Islet precursor cell (in vitro differentiated cells): ENCODE measurements around the gene ATAD3B.
"Not testable (repeated sequence)": the region's sequence is repeated elsewhere in the genome, so short reads cannot be mapped to it uniquely, and the experiment has no call there.

Source experiments
- DNase-seq: peaks from one replicate; pipeline ENCODE4 v3.0.0-alpha.2; 2018

The ATAD3B gene

GRCh38 chr1:1482856-1483255 is 11.3 kb downstream of the ATAD3B start:
- no peak for DNase-seq

- DNase-seq, result no peak
Measured at GRCh38 chr1:1483714-1484113, 12.1 kb downstream of the ATAD3B start.

GRCh38 chr1:1484976-1485750 is 13.6 kb downstream of the ATAD3B start:
- DNase-seq, result not testable (repeated sequence)

- not testable (repeated sequence) for DNase-seq
Measured at GRCh38 chr1:1485755-1486317, 14.3 kb downstream of the ATAD3B start.

DNA sequence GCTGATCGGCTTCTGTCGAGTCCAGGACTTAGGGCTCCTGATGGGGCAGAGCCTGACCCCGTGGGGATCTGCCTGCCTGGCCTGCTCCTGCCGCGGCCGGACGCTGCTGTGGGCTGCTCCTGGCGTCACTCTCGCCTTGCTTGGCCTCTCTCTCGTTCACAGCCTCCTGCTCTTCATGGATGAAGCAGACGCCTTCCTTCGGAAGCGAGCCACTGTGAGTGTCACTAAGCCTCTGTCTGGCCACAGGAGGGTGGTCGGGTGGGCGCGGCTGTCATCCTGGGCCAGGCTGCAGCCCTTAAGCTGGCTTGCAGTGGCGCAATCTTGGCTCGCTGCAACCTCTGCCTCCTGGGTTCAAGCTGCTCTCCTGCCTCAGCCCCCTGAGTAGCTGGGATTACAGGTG is 16.1 kb downstream of the ATAD3B start:
- DNase-seq, result no peak

- no peak for DNase-seq
Measured at GRCh38 chr1:1489231-1489630, 17.7 kb downstream of the ATAD3B start.

GRCh38 chr1:1489861-1490260 is 18.3 kb downstream of the ATAD3B start:
- no peak for DNase-seq

DNA sequence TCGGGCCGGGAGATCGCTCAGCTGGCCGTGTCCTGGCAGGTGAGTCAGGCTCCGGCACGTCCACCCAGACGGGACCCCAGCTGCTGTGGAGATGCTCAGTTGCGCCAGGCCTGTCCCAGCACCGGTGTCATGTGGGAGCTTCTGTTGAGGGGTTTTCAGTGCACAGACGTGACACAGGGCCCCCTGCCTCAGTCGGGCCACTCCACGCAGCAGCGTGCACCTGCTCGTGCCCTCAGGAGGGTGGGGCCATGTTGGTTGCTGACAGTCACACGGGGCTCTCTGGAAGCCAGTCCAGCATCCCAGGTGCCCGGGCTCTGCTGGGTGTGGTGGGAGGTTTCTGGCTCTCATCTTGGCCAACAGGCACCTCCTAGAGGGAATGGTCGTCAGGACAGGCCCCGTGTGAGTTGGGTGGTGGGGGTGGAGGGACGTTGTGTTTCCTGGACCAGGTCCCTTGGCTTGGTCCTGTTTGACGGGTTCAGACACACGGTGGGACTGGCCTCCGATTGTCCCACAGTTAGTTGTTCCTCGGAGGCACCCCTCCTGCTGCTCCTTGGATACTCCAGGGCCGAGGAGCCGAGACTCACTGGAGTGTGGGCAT is 19.2 kb downstream of the ATAD3B start:
- DNase-seq, result no peak

DNA sequence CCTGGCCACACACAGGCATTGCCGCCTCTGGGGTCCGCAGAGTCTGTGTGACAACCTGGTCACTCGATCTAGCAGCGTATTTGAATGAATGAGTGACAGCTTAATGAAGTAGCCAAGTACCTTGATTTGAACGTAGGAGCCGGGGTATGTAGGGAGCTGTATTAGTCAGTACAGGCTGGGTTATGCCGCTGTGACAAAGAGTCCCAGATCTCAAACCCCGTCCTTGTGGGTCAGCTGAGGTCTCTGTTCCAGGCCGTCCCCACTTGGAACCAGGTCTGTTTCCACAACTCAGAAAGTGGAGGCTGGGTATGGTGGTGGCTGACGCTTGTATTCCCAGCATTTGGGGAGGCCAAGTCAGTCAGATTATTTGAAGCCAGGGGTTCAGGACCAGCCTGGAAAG is 20.0 kb downstream of the ATAD3B start:
- no peak for DNase-seq

DNA sequence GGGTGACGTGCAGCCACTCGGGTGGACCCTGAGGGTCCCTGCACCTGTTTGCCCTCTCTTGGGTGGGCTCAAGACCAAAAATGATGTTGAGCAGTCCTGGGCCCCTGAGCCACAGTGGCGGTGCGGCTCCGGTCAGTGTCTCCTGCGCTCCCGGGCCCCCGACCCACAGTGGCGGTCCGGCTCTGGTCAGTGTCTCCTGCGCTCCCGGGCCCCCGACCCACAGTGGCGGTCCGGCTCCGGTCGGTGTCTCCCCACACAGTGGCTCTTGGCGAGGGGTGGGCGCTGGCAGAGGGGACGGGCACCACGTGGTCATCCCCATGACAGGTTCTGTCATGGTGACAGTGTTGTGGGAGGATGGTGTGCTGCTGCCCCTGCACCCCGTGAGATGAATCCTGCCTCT is 22.7 kb downstream of the ATAD3B start:
- DNase-seq, result not testable (repeated sequence)

DNA sequence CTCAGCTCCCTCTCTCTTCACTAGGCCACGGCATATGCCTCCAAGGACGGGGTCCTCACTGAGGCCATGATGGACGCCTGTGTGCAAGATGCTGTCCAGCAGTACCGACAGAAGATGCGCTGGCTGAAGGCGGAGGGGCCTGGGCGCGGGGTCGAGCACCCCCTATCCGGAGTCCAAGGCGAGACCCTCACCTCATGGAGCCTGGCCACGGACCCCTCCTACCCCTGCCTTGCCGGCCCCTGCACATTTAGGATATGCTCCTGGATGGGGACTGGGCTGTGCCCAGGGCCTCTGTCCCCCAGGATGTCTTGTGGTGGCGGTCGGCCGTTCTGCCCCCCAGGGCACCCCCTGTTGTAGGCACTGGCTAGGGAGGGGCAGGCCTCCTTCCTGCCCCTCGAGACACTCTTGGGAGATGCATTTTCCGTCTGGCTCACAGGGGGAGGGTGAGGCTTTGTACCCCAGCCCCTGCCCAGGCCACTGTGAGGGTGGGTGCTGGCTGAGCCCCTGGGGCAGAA is 24.0 kb downstream of the ATAD3B start:
- not testable (repeated sequence) for DNase-seq

DNA sequence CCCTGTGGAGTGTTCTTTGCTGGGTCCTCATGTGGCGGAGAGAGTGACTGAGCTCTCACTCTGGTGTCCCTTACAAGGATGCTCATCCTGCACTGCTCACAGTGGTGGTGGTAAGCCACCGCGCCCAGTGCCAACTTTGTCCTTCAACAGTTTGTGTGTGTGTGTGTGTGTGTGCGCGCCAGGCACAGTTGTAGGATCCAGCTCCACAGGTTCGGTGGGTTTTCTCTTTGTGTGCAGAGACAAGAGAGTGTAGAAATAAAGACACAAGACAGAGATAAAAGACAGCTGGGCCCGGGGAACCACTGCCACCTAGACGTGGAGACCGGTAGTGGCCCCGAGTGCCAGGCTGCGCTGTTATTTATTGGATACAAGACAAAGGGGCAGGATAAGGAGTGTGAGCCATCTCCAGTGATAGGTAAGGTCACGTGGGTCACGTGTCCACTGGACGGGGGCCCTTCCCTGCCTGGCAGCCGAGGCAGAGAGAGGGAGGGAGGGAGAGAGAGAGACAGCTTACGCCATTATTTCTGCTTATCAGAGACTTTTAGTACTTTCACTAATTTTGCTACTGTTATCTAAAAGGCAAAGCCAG is 33.3 kb downstream of the ATAD3B start:
- peak; percentile 94 for DNase-seq

- not testable (repeated sequence) for DNase-seq
Measured at GRCh38 chr1:1505366-1505798, 33.8 kb downstream of the ATAD3B start.

DNA sequence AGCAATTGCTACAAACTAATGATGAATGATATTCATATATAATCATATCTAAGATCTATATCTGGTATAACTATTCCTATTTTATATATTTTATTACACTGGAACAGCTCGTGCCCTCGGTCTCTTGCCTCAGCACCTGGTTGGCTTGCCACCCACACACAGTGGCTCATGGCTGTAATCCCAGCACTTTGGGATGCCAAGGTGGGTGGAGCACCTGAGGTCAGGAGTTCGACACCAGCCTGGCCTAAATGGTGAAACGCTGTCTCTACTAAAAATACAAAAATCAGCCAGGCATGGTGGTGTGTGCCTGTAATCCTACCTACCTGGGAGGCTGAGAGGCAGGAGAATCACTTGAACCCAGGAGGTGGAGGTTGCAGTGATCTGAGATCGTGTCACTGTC is 34.2 kb downstream of the ATAD3B start:
- DNase-seq, result not testable (repeated sequence)

GRCh38 chr1:1507305-1507704 is 35.7 kb downstream of the ATAD3B start:
- DNase-seq, result no peak

- DNase-seq, result not testable (repeated sequence)
Measured at GRCh38 chr1:1508775-1509464, 37.4 kb downstream of the ATAD3B start.

DNA sequence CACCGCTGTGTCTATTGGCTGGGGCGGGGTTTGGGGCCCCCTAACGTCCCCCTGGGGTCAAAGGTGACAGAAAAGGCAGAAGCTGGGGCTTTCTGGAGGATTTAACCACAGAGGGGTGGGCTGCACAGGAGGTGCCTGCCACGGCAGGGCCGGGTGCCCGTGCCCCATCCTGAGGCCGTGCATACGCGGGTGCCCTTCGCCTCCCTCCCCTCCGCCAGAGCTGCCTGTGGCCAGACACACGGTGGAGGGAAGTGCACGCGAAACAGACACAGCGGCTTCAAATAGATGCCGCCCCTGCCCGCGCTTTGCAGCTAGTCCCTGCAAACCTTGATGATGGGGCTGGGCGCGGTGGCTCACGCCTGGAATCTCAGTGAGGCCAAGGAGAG is 37.9 kb downstream of the ATAD3B start:
- DNase-seq, result not testable (repeated sequence)

- DNase-seq, result peak; percentile 69
Measured at GRCh38 chr1:1510912-1511532, 39.5 kb downstream of the ATAD3B start.

GRCh38 chr1:1511533-1512285 is 40.1 kb downstream of the ATAD3B start, which contains the start of gene ATAD3A:
Gene ATAD3A, plus strand, starts transcription at chr1:1512162. Its CDS starts 107 bp downstream, at chr1:1512269.
- DNase-seq, result peak; percentile 98

DNA sequence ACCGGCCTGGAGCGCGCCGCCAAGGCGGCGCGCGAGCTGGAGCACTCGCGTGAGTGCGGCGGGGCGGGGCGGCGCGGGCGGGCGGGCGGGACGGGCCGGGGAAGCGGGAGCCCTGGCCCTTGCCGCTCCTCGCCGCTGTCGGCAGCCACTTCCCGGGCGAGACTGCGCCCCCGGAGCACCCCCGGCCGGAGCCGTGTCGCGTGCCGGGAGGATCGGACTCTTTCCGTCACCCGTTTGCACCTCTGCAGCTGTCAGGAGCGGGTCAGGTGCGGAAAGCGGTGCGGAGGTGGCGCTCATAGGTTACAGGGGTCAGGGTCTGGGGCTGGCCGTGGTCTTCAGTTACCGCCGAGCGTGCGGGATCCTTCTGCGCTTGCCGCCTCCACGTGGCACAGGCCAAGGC is 40.9 kb downstream of the ATAD3B start:
- DNase-seq, result not testable (repeated sequence)

DNA sequence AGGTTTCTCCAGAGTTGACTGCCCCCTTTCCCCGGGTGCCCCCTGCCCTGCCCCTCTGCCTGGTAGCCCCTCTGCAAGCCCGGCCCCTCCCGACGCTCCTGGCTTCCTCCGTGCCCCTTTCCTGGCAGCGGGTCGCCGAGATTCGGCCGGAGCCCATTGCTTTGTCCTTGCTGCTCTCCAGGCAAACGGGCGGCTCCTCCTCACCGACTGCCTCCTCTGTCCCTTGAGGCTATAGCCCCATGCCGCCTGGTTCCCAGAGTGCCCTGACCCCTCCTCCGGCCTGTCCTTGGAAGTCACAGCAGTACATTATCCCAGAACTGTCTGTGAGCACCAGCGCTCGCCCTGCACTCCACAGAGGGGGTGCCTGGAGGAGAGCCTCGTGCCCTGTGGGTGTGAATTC is 42.1 kb downstream of the ATAD3B start:
- not testable (repeated sequence) for DNase-seq

DNA sequence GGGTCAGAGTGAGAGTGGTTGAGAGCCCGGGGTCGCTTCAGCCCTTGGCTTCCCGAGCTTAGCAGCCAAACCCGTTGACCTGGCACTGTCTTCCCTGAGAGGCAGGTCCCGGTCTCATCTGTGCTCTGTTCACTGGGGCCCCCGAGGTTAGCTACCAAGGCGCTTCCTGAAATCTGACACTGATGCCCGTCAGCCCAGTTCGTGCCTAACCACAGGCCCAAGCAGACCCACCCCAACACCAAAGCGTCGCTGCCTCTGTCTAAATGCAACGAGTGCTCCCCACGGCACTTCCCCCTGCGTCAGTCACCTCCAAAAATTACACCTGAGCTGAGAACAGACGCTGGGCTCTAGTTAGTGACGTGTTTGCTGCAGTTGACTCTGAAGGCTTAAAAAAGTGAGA is 42.8 kb downstream of the ATAD3B start:
- not testable (repeated sequence) for DNase-seq
